K562 (cell line): ENCODE data around the gene LRRTM1. TPM values are rescaled to one million over a fixed set of nuclear protein-coding genes. Genes with fewer than 3 reads are reported as not detected.

Source experiments
- ATAC-seq: fragments of 200-7000 bp; cut with Tn5 transposase; 3 replicates; pipeline ENCODE4 v1.9.1; 2020; ENCODE audit warnings: moderate library complexity
- BruUV-seq: library from RNA; stranded (reverse); fragments of 400-500 nt; replicated peaks from 2 replicates; lab custom pipeline; 2021; lab: Mats Ljungman, UMichigan
- CTCF ChIA-PET: fragments of 300-600 bp; formaldehyde crosslinking; extraction: SDS; loops from one replicate; lab custom pipeline; 2021; ENCODE audit warnings: low intra/inter-chr PET ratio; lab: Yijun Ruan, JAX
- POLR2A ChIA-PET: fragments of 300-600, 350-650 bp; sonication (Branson Sonifier 250); formaldehyde crosslinking; extraction: SDS; loops from one replicate; lab custom pipeline; 2021; ENCODE audit warnings: antibody characterized with exemption, inconsistent platforms; lab: Yijun Ruan, JAX
- DNase-seq, 4 experiments: peaks; one replicate each; pipeline versions ENCODE4 v3.0.0 to v3.0.0-alpha.2; 2011 to 2018; ENCODE audit warnings: low spot score in 3 of 4, mixed read lengths in 3 of 4; ENCODE audit errors: extremely low read depth in 1 of 4
- FAIRE-seq: peaks from 2 replicates; lab custom pipeline; 2011; peaks lifted over from hg19 to GRCh38; lab: Jason Lieb, UNC
- H2AFZ ChIP-seq: 2 replicates; pipeline ENCODE4 v1.6.0; 2011; ENCODE audit warnings: low read depth, low read length, control low read depth, inconsistent platforms
- H3K27ac ChIP-seq: fragments of 200-600 bp; 3 replicates; pipeline ENCODE4 v1.8.0; 2011; ENCODE audit warnings: low read depth, mild to moderate bottlenecking, control low read depth, inconsistent platforms, low read length, moderate library complexity, mixed read lengths; ENCODE audit errors: extremely low read depth
- H3K27me3 ChIP-seq, 2 experiments: fragments of 300-600 bp in 1 of 2; 2 replicates in 1 of 2; 3 replicates in 1 of 2; pipeline versions ENCODE4 v1.6.0 to v1.8.0; 2011; ENCODE audit warnings: inconsistent platforms in 2 of 2, low read length in 2 of 2, mild to moderate bottlenecking in 1 of 2, mixed read lengths in 1 of 2, moderate library complexity in 1 of 2; ENCODE audit not compliant: control insufficient read depth in 2 of 2, insufficient read depth in 2 of 2
- H3K36me3 ChIP-seq: fragments of 300-600 bp; 3 replicates; pipeline ENCODE4 v1.8.0; 2011; ENCODE audit warnings: mild to moderate bottlenecking, low read length, inconsistent platforms; ENCODE audit not compliant: control insufficient read depth, insufficient read depth
- H3K4me1 ChIP-seq, 2 experiments: fragments of 200-600 bp in 1 of 2; replicated peaks in 1 of 2; 2 replicates in 1 of 2; 3 replicates in 1 of 2; pipeline versions ENCODE4 v1.5.1 to v1.8.0; 2011; ENCODE audit warnings: inconsistent platforms in 2 of 2, low read length in 2 of 2, mild to moderate bottlenecking in 1 of 2, mixed read lengths in 1 of 2, moderate library complexity in 1 of 2; ENCODE audit not compliant: control insufficient read depth in 2 of 2, insufficient read depth in 2 of 2
- H3K4me2 ChIP-seq: 2 replicates; pipeline ENCODE4 v1.6.1; 2011; ENCODE audit warnings: low read length, control low read depth, inconsistent platforms, mixed read lengths; ENCODE audit not compliant: insufficient read depth
- H3K4me3 ChIP-seq: fragments of 200-600 bp; sonication (generic), shearing (Covaris generic); 2 replicates; pipeline ENCODE4 v1.5.1; 2016; ENCODE audit warnings: control low read depth, inconsistent platforms
- H3K79me2 ChIP-seq: fragments of 200-600 bp; 3 replicates; pipeline ENCODE4 v1.8.0; 2011; ENCODE audit warnings: low read length, inconsistent platforms; ENCODE audit not compliant: control insufficient read depth, insufficient read depth
- H3K9ac ChIP-seq, 2 experiments: 2 replicates each; pipeline versions ENCODE4 v1.6.0 to v1.6.1; 2011; ENCODE audit warnings: low read depth in 2 of 2, low read length in 2 of 2, control low read depth in 1 of 2, inconsistent platforms in 1 of 2, mild to moderate bottlenecking in 1 of 2, mixed read lengths in 1 of 2; ENCODE audit not compliant: insufficient read depth in 1 of 2
- H3K9me1 ChIP-seq: one replicate; pipeline ENCODE4 v1.6.0; 2011; ENCODE audit warnings: inconsistent platforms, mild to moderate bottlenecking, low read length, moderate library complexity; ENCODE audit not compliant: control insufficient read depth, insufficient read depth
- H3K9me3 ChIP-seq: replicated peaks from 2 replicates; pipeline ENCODE4 v1.5.1; 2011; ENCODE audit warnings: low read depth, low read length, inconsistent platforms; ENCODE audit not compliant: control insufficient read depth, insufficient read depth
- H4K20me1 ChIP-seq: replicated peaks from 2 replicates; pipeline ENCODE4 v1.6.1; 2011; ENCODE audit warnings: low read length, inconsistent platforms, mixed read lengths; ENCODE audit not compliant: control insufficient read depth, insufficient read depth
- CBFA2T3 ChIP-seq: fragments of 450-650 bp; IDR thresholded peaks from 2 replicates; pipeline ENCODE4 v1.6.1; 2017
- DACH1 ChIP-seq: fragments of 450-650 bp; IDR thresholded peaks from 2 replicates; pipeline ENCODE4 v1.6.1; 2018; ENCODE audit not compliant: partially characterized antibody
- EGR1 ChIP-seq: fragments of 450-650 bp; conservative IDR thresholded peaks from 2 replicates; pipeline ENCODE4 v1.6.1; 2017; ENCODE audit warnings: mild to moderate bottlenecking
- ETS2 ChIP-seq: IDR thresholded peaks from 2 replicates; pipeline ENCODE4 v1.6.1; 2016; ENCODE audit warnings: borderline replicate concordance, missing genetic modification characterization, mild to moderate bottlenecking, moderate library complexity, missing compliant biosample characterization; ENCODE audit not compliant: poor library complexity, severe bottlenecking
- FOXM1 ChIP-seq, 2 experiments: fragments of 450-650 bp in 1 of 2; sonication (generic) in 1 of 2; formaldehyde crosslinking in 1 of 2; IDR thresholded peaks; 2 replicates each; pipeline versions ENCODE4 v1.6.1 to v1.9.0; 2017 to 2022; ENCODE audit warnings: low read depth in 2 of 2, mild to moderate bottlenecking in 2 of 2, missing genetic modification reagents in 1 of 2, moderate library complexity in 1 of 2
- RAD51 ChIP-seq: fragments of 450-650 bp; IDR thresholded peaks from 2 replicates; pipeline ENCODE4 v1.7.1; 2016; ENCODE audit warnings: low read depth, mild to moderate bottlenecking, borderline replicate concordance
- RBM22 ChIP-seq: fragments of 200-400 bp; formaldehyde crosslinking; IDR thresholded peaks from 2 replicates; pipeline ENCODE4 v1.6.1; 2018; ENCODE audit warnings: low read length, low read depth; ENCODE audit not compliant: poor library complexity, severe bottlenecking
- XRCC4 ChIP-seq: IDR thresholded peaks from one replicate; pipeline ENCODE4 v1.6.1; 2011; ENCODE audit not compliant: insufficient read depth, insufficient read length; ENCODE audit errors: extremely low read depth
- XRCC5 ChIP-seq: fragments of 200-400 bp; formaldehyde crosslinking; IDR thresholded peaks from 2 replicates; pipeline ENCODE4 v1.6.1; 2017; ENCODE audit warnings: low read depth, mild to moderate bottlenecking, low read length
- ZBTB40 ChIP-seq, 2 experiments: fragments of 450-650 bp in 1 of 2; sonication (generic) in 1 of 2; formaldehyde crosslinking in 1 of 2; IDR thresholded peaks; 2 replicates each; pipeline versions ENCODE4 v1.7.1 to v1.9.0; 2016 to 2022; ENCODE audit warnings: inconsistent platforms in 1 of 2, mild to moderate bottlenecking in 1 of 2, missing genetic modification reagents in 1 of 2
- ZBTB5 ChIP-seq: fragments of 450-650 bp; IDR thresholded peaks from 2 replicates; pipeline ENCODE4 v1.6.1; 2017; ENCODE audit warnings: antibody characterized with exemption
- ZNF586 ChIP-seq: fragments of 450-650 bp; formaldehyde crosslinking; conservative IDR thresholded peaks from 2 replicates; pipeline ENCODE4 v1.4.0; 2020; ENCODE audit warnings: mild to moderate bottlenecking, moderate library complexity
- WGBS: fragments of 100-300 bp; shearing (Covaris generic); methylation state at CpG from one replicate; pipeline ENCODE4 v1.1.6; 2016; ENCODE audit warnings: low coverage, mixed read lengths; ENCODE audit not compliant: insufficient coverage; ENCODE audit errors: missing lambda C conversion rate; 5-methylcytosine and 5-hydroxymethylcytosine counted together
- in situ Hi-C: fragments of 300-500 bp; cut with MboI; formaldehyde crosslinking; loops from 4 replicates; pipeline ENCODE4 v1.15.0; 2018; ENCODE audit warnings: inconsistent platforms, mixed read lengths
- intact Hi-C: fragments of 100-400 bp; cut with micrococcal nuclease; formaldehyde crosslinking; loops from 2 replicates; pipeline ENCODE4 v1.14.2; 2022
- polyA plus RNA-seq, 8 experiments: library from polyadenylated mRNA; depleted of rRNA in 4 of 8; stranded (reverse) in 5 of 8; unstranded in 3 of 8; fragments of >200 nt; fragmentation: Nextera tagmentation in 2 of 8; fragmentation: Illumina TruSeq in 1 of 8; extraction: Ambion mirVana in 2 of 8; extraction: Trizol in 1 of 8; gene quantifications; 2 replicates each; pipeline versions ENCODE4 v1.2.1 to v1.2.3, GENCODE V29; 2011 to 2014; ENCODE audit warnings: inconsistent platforms in 1 of 8, missing spikeins in 1 of 8
- total RNA-seq, 7 experiments: library from RNA; depleted of rRNA in 6 of 7; stranded (reverse); fragments of >200 nt in 6 of 7; fragmentation: Illumina TruSeq in 2 of 7; extraction: Trizol in 2 of 7; gene quantifications; 2 replicates each; pipeline versions ENCODE4 v1.2.1 to v1.2.3, GENCODE V29; 2011 to 2021; ENCODE audit warnings: low replicate concordance in 1 of 7

Gene LRRTM1
- total and polyA plus RNA-seq, 9 of the 15 experiments (the other 6 are each of a cell fraction or from before 2014, with no cell fraction given) = 0.07 to 0.33 (median 0.11) TPM; not detected in 6

- Histone ChIP-seq H3K9ac (no peak overlapping the region), H3K27me3 (peaks cover 22 to 24% of the 10 kb centered on the region in 2 experiments), H3K27ac (no peak overlapping the region), H3K4me2 (no peak overlapping the region), H2AFZ (no peak overlapping the region), H3K36me3 (no peaks in the 10 kb centered on the region), H3K9me3 (no peaks in the 10 kb centered on the region), H3K79me2 (no peaks in the 10 kb centered on the region), H3K4me3 (no peak overlapping the region), H4K20me1 (no peaks in the 10 kb centered on the region), H3K4me1 (peaks cover 0 to 23% of the 10 kb centered on the region in 2 experiments; a peak in 2 of 5 replicates), H3K9me1 (no peaks in the 10 kb centered on the region)
- CTCF ChIA-PET = interaction anchor here (0.7 kb wide), 1 partner anchor 905 kb away, joined by 3 read pairs; no protein-coding TSS in a partner anchor
- FAIRE-seq (no peak), DNase-seq (no peak), ATAC-seq (no peak)
- BruUV-seq = no TSS peak
- WGBS = 0% methylated on average over 1 of the region's 1 CpG
- intact Hi-C loops = no loop called here
- POLR2A ChIA-PET = no interaction called here
- in situ Hi-C loops = no loop called here
- TF ChIP-seq ZBTB40 (IDR thresholded peaks at IDR 0.05) (no peak), ZBTB40 (CRISPR knock-in tag; IDR thresholded peaks at IDR 0.05) (no peak), FOXM1 (IDR thresholded peaks at IDR 0.05; ENCODE audit: low read depth) (no peak), FOXM1 (CRISPR knock-in tag; IDR thresholded peaks at IDR 0.05; ENCODE audit: low read depth) (no peak), CBFA2T3 (no peak), ETS2 (tag) (no peak), EGR1 (no peak), ZBTB5 (no peak), ZNF586 (CRISPR knock-in tag) (no peak), RAD51 (no peak), DACH1 (no peak), XRCC4 (no peak), XRCC5 (no peak), RBM22 (no peak)
These were observed 3.6 kb downstream of the LRRTM1 start for GRCh38 chr2:80300954-80301353.
